ENCODE measurements around the gene SIL1. TPM values are rescaled to one million over a fixed set of nuclear protein-coding genes. Genes with fewer than 3 reads are reported as not detected.

SIL1 gene
- total RNA-seq, 1 donor from 2014 or later = 16.1 TPM

GRCh38 chr5:139212906-139213305 lies 14.7 kb upstream of the SIL1 start:
- H3K4me1 Mint-ChIP-seq = no peaks in the 10 kb centered on the region
- ATAC-seq (ENCODE audit: low read depth) (no peak), DNase-seq (no peak)
- no peak overlapping the region for H3K4me3 Mint-ChIP-seq
- H3K27ac Mint-ChIP-seq = no peak overlapping the region
- H3K9me3 Mint-ChIP-seq = peaks cover 2% of the 10 kb centered on the region
- POLR2A ChIA-PET = no interaction called here
- intact Hi-C loops (cut with micrococcal nuclease) = no loop called here
- no peaks in the 10 kb centered on the region for H3K36me3 Mint-ChIP-seq (ENCODE audit: low read depth)
- TF ChIP-seq CTCF (IDR thresholded peaks at IDR 0.05) = no peak
- CTCF ChIA-PET = no interaction called here
- H3K27me3 Mint-ChIP-seq = peaks cover 1% of the 10 kb centered on the region

DNA sequence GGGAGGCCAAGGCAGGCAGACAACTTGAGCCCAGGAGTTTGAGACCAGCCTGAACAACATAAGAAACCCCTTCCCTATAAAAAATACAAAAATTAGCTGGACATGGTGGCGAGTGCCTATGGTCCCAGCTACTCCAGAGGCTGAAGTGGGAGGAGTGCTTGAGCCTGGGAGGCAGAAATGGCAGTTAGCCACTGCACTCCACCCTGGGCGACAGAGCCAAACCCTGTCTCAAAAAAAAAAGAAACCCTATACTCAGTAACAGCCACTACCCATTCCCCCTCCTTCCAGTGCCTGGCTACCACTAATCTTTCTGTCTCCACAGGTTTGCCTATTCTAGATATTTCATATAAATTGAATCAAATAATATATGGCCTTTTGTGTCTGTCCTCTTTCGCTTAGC lies 14.3 kb upstream of the SIL1 start:
- intact Hi-C loops (cut with micrococcal nuclease) = no loop called here
- POLR2A ChIA-PET = no interaction called here
- Mint-ChIP-seq H3K27me3 (peaks cover 1% of the 10 kb centered on the region), H3K9me3 (peaks cover 2% of the 10 kb centered on the region), H3K4me1 (no peaks in the 10 kb centered on the region), H3K4me3 (no peak overlapping the region), H3K36me3 (ENCODE audit: low read depth) (no peaks in the 10 kb centered on the region), H3K27ac (no peak overlapping the region)
- CTCF ChIA-PET = no interaction called here
- DNase-seq (no peak), ATAC-seq (ENCODE audit: low read depth) (no peak)
- TF ChIP-seq CTCF (IDR thresholded peaks at IDR 0.05) = no peak

DNA sequence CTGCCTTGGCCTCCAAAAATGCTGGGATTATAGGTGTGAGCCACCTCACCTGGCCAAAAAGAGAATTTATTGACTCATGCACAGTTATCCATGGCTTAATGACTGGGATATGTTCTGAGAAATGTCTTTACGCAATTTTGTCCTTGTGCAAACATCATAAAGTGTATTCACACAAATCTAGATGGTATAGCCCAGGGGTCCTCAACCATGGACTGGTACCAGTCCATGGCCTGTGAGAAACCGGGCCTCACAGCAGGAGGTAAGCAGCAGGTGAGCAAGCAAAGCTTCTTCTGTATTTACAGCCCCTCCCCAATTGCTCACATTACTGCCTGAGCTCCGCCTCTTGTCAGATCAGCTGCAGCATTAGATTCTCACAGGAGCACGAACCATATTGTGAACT lies 12.4 kb upstream of the SIL1 start:
- no peak for ATAC-seq (ENCODE audit: low read depth)
- H3K36me3 Mint-ChIP-seq (ENCODE audit: low read depth) = no peaks in the 10 kb centered on the region
- CTCF ChIA-PET = no interaction called here
- H3K27me3 Mint-ChIP-seq = no peaks in the 10 kb centered on the region
- TF ChIP-seq CTCF (IDR thresholded peaks at IDR 0.05) = no peak
- no peak for DNase-seq
- no peak overlapping the region for H3K27ac Mint-ChIP-seq
- no peaks in the 10 kb centered on the region for H3K9me3 Mint-ChIP-seq
- no peak overlapping the region for H3K4me3 Mint-ChIP-seq
- POLR2A ChIA-PET = interaction anchor here (1.7 kb wide), 1 partner anchor 12 kb away, joined by 4 read pairs; the partner anchor contains the start of gene SIL1
- intact Hi-C loops (cut with micrococcal nuclease) = no loop called here
- H3K4me1 Mint-ChIP-seq = no peaks in the 10 kb centered on the region

DNA sequence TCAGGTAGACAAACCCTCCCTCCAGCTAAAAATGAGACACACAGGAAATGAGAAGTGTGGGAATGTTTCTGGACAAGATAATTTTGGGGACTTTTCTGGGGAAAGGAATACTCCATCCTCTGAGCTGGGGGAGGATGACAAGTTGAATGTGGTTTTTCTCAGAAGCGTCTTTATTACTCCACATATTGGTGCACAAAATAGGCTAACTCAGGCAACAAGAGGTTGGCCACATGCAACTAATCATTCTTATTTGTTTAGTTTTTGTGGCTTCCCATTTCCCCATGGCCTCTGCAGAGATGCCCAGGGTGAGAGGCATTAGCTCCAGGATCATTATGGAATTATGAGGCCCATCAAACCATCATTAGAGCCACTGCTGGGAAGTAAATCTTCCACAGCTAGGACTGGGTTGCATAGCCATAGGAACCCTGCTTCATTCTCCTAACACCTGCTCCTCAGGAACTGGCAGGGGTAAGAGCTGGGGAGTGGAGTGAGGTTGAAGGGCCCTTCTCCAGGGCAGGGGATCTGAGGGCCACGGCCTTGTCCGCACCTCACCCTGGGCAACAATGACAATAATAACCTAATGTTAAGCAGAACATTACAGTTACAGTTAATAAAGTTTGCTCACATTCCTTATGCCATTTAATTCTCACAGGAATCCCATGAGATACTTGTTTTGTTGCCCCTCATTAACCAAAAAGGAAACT lies 9.3 kb upstream of the SIL1 start:
- H3K36me3 Mint-ChIP-seq (ENCODE audit: low read depth) = no peaks in the 10 kb centered on the region
- H3K27me3 Mint-ChIP-seq = no peaks in the 10 kb centered on the region
- H3K27ac Mint-ChIP-seq = no peak overlapping the region
- POLR2A ChIA-PET = no interaction called here
- ATAC-seq (ENCODE audit: low read depth) (no peak), DNase-seq (no peak)
- CTCF ChIA-PET = interaction anchor here (0.6 kb wide), 1 partner anchor 1441 kb away, joined by 3 read pairs; no protein-coding TSS in a partner anchor
- H3K9me3 Mint-ChIP-seq = no peaks in the 10 kb centered on the region
- no peak for TF ChIP-seq CTCF (IDR thresholded peaks at IDR 0.05)
- intact Hi-C loops (cut with micrococcal nuclease) = no loop called here
- no peaks in the 10 kb centered on the region for H3K4me1 Mint-ChIP-seq
- H3K4me3 Mint-ChIP-seq = no peak overlapping the region

DNA sequence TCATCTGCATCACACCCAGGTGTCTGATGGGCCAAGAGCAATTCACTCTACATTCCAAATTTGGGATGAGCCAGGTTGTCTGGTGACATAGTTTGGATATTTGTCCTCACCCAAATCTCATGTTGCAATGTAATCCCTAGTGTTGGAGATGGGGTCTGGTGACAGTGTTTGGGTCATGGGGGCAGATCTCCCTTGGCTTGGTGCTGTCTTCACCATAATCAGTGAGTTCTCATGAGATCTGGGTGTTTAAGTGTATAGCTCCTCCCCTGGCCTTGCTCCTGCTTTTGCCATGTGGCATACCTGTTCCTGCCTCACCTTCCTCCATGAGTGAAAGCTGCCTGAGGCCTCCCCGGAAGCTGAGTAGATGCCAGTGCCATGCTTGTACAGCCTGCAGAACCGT lies 7.4 kb upstream of the SIL1 start:
- no peak overlapping the region for H3K4me3 Mint-ChIP-seq
- no peak for TF ChIP-seq CTCF (IDR thresholded peaks at IDR 0.05)
- H3K9me3 Mint-ChIP-seq = no peaks in the 10 kb centered on the region
- no peak for DNase-seq
- intact Hi-C loops (cut with micrococcal nuclease) = no loop called here
- H3K36me3 Mint-ChIP-seq (ENCODE audit: low read depth) = no peaks in the 10 kb centered on the region
- no peak overlapping the region for H3K27ac Mint-ChIP-seq
- H3K27me3 Mint-ChIP-seq = no peaks in the 10 kb centered on the region
- no peaks in the 10 kb centered on the region for H3K4me1 Mint-ChIP-seq
- POLR2A ChIA-PET = no interaction called here
- CTCF ChIA-PET = no interaction called here
- no peak for ATAC-seq (ENCODE audit: low read depth)
